Stimulated activated CD8-positive, alpha-beta memory T cell treated with anti-CD3 and anti-CD28 coated beads, Interleukin-7, amount 100 ng/mL, for 24 hours (primary cell): ENCODE results near the gene ADAMTS17.

ENCODE experiments used
- DNase-seq: peaks from one replicate; pipeline ENCODE4 v3.0.0-alpha.2; 2020; ENCODE audit warnings: low read depth

Gene ADAMTS17

DNA sequence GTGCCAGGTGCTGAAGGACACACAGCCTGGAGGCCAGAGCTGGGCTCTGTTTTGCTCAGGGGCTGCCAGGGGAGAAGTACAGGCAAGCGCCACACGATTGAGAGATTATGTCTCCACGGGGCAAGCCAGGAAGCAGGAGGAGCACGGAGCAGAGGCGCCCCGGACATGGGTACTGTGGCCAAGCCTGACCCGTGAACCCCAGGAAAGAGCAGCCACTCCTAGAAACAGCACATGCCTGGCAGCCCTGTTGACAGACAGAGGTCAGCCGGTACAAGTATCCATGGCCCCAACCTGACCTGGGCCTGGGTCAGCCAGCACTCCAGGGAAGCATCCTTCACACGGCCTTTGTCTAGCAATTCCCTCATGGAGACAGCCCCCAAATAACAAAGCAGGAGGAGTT lies 89.4 kb downstream of the ADAMTS17 start:
- no peak for DNase-seq

- no peak for DNase-seq
These were observed 91.5 kb downstream of the ADAMTS17 start for GRCh38 chr15:100250176-100250800.

GRCh38 chr15:100249096-100249815 lies 92.5 kb downstream of the ADAMTS17 start:
- no peak for DNase-seq

GRCh38 chr15:100248236-100248635 lies 93.5 kb downstream of the ADAMTS17 start:
- no peak for DNase-seq

DNA sequence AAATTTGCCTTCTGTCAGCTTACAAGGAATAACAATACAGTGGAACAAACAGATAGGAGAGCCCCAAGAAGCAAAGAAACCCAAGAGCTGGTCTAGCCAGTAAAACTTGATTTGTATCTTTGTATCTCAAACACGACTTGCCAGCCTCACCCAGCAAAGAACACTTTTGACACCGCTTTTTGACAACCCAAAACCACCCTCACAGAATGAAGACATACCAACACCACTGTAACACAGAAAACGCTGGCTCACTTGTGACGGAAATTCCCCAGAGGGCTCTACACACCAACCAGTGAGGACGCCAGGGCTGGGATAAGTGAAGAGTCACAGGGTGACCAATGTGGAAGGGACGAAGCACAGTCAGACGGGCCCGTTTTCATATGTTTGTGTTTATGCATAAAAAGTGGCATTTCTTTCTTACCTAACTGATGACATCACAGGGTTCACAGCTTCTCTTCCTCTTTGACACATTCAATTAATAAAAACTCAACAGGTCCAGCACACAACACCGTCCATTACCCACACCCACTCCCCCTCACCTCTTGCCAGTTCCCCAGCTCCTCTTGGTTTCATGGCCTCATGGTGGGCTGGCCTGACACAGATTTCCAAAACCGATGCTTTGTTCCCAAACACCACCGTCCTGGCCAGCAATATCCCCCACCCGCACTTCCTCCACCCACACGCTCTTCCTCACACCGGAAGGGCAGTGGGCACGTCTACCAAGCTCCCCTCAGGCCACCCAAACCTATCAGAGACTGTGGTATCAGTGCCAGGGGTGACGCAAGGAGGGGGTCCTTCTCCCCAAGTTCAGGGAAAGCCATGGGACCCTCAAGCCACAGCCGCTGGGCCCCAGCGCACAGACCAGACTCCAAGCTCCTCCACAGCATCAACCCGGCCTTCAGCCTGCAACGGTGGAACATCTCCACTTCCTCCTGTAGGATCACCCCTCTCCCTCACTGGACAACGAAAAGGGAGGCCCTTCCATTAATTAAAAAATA lies 94.2 kb downstream of the ADAMTS17 start:
- no peak for DNase-seq

DNA sequence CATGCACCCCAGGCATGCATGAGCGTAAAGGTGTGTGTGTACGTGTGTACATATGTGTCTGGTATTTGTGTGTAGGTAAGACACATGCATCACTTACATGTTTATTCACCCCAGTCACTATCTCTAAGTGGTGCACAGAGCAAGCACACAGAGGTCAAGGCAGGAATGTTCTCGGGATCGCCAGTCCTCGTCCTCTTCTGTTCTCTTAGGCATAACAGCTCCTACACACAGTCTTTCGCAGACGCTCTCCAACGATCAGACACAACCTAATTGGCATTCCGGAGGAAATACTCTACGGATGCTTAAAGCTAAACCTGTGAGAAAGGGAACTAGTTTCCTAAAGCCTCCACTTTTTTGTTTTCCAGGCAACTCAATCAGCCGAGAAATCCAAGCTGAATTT lies 95.9 kb downstream of the ADAMTS17 start:
- DNase-seq: no peak

DNA sequence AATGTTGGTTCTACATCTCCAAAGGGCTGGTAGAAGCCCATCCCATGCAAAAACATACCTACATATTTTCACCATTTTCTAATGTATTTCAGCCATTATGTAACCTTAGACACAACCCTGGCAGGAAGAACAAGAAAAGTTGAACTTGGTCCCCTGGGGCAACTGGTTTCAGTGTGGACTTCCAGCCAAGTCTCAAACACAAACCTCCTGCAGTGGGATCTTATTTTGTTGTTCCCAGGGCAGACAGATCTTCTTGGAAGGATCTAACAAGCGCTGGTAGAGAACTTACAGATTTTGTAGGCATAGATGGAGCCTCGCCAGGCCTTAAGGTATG lies 96.3 kb downstream of the ADAMTS17 start:
- DNase-seq: no peak

DNA sequence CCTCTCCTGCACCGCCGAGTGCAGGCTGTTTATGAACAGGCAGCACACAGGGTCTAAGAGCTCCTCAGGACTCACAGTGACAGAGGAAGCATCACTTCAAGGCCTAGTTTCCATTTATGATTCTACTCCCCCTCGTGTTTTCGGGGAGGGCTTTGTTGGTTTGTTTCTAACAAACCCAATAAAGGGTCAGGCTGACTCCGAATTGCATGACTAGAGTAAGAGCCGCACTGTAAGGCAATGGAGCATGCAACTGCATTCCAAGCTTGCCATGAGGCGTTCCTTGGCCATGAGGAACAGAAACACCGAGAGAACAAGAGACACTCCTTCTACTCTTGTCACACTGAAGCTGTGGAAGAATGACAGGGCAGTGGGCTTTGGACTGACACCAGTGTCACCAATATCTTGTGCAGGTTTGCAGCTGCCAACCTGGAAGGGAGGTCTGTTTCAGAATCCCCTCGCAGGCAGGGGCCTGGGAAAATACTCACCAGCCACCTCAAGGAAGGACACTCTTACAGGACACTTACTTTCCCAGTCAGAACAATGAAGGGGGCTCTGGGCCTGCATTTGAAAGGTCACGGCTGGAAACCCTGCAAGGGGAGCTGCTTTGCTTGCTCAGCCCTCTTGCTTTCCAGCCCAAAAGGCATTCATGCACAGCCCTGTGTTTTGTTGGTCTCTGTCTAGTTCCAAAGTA lies 96.8 kb downstream of the ADAMTS17 start:
- DNase-seq: no peak

DNA sequence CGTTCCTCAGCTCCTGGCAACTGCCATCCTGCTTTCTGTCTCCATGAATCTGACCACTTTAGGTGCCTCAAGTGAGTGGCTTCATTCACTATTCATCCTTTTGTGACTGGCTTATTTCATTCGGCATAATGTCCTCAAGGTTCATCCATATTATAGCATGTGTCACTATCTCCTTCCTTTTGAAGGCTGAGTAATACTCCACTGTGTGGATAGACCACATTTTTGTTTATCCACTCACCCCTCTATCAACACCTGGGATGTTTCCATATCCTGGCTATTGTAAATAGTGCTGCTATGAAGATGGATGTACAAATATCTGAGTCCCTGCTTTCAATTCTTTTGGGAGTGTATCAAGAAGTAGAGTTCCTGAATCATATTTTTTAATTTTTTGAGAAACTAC lies 98.8 kb downstream of the ADAMTS17 start:
- DNase-seq: no peak

- no peak for DNase-seq
These were observed 99.9 kb downstream of the ADAMTS17 start for GRCh38 chr15:100241572-100242482.

DNA sequence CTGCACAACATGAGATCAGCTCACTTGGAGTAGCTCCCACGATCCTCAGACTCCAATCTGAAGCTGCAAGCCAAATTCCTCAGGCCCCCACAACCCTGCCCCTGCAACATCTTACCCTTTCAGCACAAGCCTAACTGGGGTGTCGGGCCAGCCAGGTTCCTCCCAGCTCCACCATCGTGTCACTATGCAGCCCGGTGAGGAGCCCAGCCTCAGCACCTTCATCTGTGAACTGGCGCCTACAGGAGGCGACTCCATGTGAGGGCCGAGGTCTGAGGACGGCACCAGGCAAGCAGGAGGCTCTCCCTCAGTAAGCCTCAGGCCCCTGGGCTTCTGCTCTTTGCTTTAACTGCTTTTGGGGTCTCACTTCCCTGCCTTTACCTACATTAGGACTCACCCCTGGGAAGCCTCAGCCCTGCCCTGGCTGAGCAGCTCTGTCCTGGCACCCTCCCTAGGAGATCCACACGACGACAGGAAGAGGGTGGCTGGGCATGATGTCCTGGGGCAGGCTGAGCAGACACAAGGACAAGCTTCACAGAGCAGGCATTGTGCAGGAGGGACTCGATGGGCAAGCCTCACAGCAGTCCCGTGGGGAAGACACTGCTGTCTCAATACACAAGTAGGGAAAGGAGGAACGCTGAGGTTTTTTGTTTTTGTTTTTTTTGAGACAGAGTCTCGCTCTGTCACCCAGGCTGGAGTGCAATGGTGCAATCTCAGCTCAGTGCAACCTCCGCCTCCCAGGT lies 104.6 kb downstream of the ADAMTS17 start:
- no peak for DNase-seq

DNA sequence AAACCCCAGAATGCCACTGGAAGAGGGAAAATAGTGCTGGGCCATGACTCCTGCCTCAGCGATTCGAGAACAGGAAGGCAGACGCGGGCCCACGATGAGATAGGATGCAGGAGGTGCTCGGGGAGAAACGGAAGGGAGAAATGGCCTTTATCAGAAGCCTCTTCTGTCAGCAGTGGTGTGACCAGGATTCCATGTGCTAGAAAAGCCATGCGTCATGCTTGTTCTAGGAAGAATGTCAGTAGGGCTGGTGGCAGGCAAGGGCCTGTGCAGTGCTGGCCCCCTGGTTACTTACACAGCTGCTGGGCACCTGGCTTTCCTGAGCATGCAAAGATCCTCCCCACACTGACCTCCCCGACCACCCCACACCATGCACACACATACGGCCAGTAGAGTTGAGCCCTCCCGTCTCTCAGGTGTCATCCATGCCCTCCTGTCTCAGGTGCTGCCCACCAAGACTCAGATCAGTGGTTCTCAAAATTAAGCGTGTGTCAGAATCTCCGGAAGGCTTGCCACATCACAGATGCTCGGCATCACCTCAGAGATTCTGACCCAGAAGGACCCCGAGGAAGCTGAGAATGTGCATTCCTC lies 106.7 kb downstream of the ADAMTS17 start:
- DNase-seq: no peak

DNA sequence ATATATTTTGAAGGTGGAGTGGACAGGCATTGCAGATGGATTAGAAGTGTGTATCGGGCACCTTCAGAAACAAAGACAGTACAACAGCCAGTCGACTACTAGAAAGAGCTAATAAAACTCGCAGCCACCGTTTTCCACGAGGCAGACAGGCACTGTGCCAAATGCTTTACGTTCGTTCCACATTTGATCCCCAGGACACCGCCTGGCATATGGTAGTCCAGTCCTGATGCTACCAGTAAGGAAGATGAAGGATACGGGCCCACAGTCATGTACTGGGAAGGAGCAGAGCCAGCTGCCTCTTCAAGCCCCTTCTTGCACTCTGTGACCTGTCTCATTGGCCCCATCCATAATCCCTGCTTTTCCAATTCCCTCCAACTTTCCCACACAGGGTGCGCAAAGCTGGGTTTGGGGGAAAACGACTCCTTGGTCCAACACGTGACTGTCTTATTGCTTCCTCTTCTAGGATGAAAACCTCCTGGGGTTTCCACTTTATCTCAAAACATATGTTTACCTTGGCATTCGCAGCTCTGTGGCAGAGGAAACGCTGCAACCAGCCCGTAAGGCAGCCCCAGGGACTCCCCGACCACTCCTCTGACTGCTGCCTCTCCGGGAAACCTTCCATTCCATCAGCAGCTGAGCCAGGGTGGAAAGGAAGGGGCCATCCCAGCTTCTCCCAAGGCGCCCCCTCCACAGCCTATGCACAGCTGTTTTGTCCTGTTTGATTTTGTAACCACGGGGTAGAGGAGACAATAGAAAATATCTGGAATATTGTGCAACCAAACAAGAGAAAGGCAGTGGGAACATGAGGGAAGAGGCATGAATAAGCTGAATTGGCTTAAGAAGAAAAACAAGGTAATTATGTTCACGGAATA lies 107.4 kb downstream of the ADAMTS17 start:
- DNase-seq: no peak

DNA sequence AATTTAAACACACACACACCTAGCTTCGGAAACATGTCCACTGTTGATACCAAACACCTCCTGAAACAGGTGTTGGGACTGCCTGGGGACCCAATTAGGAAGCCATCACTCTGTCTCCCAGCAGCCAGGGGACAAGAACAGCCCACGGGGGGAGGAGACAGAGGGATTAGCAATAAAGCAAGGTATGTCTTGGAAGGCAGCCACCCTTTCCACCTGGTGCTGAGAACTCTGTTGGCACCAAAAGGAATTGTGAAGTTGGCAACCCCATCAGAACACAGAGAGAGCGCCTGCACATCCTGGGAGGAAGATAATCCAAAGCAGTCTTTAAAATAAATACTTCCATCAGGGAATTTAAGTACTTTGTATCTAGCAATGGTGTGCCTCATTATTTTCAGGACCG lies 111.0 kb downstream of the ADAMTS17 start:
- DNase-seq: no peak

- no peak for DNase-seq
These were observed 112.3 kb downstream of the ADAMTS17 start for GRCh38 chr15:100229181-100230163.

GRCh38 chr15:100227781-100228180 lies 114.0 kb downstream of the ADAMTS17 start:
- no peak for DNase-seq

DNA sequence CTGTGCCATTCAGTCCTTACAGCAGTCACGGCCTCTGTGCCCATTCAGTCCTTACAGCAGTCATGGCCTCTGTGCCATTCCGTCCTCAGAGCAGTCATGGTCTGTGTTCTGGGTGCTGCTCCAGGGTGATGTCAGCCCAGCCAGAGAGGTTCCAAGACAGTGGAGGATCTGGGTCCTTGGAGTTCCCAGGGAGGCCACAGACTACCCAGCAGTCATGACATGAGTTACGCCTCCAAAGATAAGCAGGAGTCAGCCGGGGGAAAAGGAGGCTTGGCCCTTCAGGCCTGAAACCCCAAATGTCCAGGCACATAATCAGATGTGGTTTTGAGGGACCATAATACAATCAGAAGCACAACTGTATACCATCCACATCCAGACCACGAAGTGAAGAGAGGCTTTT lies 115.7 kb downstream of the ADAMTS17 start:
- no peak for DNase-seq
